ENCODE measurements around the gene ERC2. TPM values are rescaled to one million over a fixed set of nuclear protein-coding genes. Genes with fewer than 3 reads are reported as not detected.

The ERC2 gene
- total and polyA plus RNA-seq, 8 donors, result 1.2 to 4.8 (median 2.3) TPM

GRCh38 chr3:55487381-55488241 lies 980.7 kb downstream of the ERC2 start:
- FAIRE-seq (no peak), DNase-seq (peak; percentile 29 to 76 (median 48)), ATAC-seq (peak in 2 of 4 donors; percentile 9 to 26)
- peak overlapping the region in 3 of 4 donors; percentile 33 to 62 (median 39) for H3K27ac ChIP-seq
- peak overlapping the region; percentile 38 to 78 (median 69) for H3K4me3 ChIP-seq
- no peaks in the 10 kb centered on the region for H3K27me3 ChIP-seq
- WGBS, 2 donors, result 0 to 1% methylated on average over 71 of the region's 71 CpGs
- TF ChIP-seq CTCF (IDR thresholded peaks at IDR 0.05), result no peak
- H3K9me3 ChIP-seq, result no peaks in the 10 kb centered on the region
- no peaks in the 10 kb centered on the region for H3K36me3 ChIP-seq
- intact Hi-C loops (cut with DNase I), result loop anchor here in 1 of 3 donors (10.0 kb wide), 2 partner anchors 257 to 407 kb away; no protein-coding TSS in a partner anchor
- no peaks in the 10 kb centered on the region for H3K4me1 ChIP-seq

GRCh38 chr3:55486857-55487380 lies 981.3 kb downstream of the ERC2 start, which contains the start of gene WNT5A:
Gene WNT5A (minus strand): TSS chr3:55487306. CDS start chr3:55486985, 321 bp downstream.
- intact Hi-C loops (cut with DNase I), result loop anchor here in 1 of 3 donors (10.0 kb wide), 2 partner anchors 258 to 408 kb away; no protein-coding TSS in a partner anchor
- H3K36me3 ChIP-seq, result no peaks in the 10 kb centered on the region
- no peak for TF ChIP-seq CTCF (IDR thresholded peaks at IDR 0.05)
- no peak for FAIRE-seq
- 1% methylated on average over 49 to 52 of the region's 52 CpGs for WGBS, 2 donors
- peaks cover 0 to under 1% (median 0%) of the 10 kb centered on the region in 3 donors for H3K4me1 ChIP-seq
- H3K9me3 ChIP-seq, result no peaks in the 10 kb centered on the region
- peak; percentile 18 to 36 (median 24) for ATAC-seq
- peak within 1 kb of the TSS; percentile 38 to 78 (median 69) for H3K4me3 ChIP-seq
- H3K27me3 ChIP-seq, result no peaks in the 10 kb centered on the region
- peak; percentile 28 to 83 (median 58) for DNase-seq
- peak within 1 kb of the TSS; percentile 7 to 62 (median 58) for H3K27ac ChIP-seq

DNA sequence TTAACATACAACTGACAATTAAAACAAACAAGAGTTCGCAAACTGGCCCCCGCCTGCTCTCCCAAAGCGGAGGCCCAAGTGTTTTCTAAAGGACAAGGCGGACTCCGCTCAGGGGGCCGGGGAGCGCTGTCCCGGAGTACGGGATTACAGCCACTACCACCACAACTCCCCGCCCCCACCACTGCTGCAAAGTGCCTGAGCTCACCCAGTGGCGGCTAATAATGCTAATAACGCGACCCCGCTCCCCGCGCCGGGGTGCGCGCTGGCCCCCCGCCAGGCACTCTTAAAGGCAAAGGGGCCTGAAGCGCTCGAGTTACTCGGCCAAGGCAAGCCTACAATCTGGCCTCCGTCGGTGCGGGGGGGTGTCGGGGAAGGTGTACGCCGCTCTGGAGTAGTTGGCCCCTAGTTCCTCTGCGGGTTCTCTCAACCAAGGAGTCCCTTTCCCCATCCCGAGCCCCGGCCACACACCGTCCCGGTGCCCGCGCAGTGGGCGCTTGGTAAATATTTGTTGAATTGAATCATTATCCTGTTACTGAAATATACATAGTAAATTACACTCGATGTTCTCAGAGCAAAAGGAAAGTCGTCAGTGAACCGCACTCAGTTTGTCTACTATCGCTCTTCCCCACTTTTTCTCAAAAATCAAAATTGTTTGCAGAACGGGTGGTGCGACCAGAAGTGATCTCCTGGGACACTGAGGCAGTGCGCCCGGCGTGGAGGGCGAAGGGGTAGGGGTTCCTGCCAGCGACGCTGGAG lies 982.0 kb downstream of the ERC2 start:
- TF ChIP-seq CTCF (IDR thresholded peaks at IDR 0.05), result no peak
- peak; percentile 28 to 50 (median 45) for ATAC-seq
- Histone ChIP-seq H3K4me1 (peaks cover 0 to 2% (median 0%) of the 10 kb centered on the region in 3 donors), H3K9me3 (no peaks in the 10 kb centered on the region), H3K4me3 (peak overlapping the region; percentile 38 to 78 (median 69)), H3K27me3 (no peaks in the 10 kb centered on the region), H3K27ac (peak overlapping the region; percentile 7 to 62 (median 58)), H3K36me3 (no peaks in the 10 kb centered on the region)
- no peak for FAIRE-seq
- 1 to 2% methylated on average over 49 of the region's 49 CpGs for WGBS, 2 donors
- intact Hi-C loops (cut with DNase I), result loop anchor here in 1 of 3 donors (10.0 kb wide), 2 partner anchors 259 to 409 kb away; no protein-coding TSS in a partner anchor
- DNase-seq, result peak; percentile 72 to 90 (median 82)

- peaks cover 0 to 7% (median 0%) of the 10 kb centered on the region in 3 donors for H3K4me1 ChIP-seq
- peak; percentile 73 to 82 (median 78) for TF ChIP-seq CTCF (IDR thresholded peaks at IDR 0.05)
- 2 to 5% methylated on average over 47 to 57 of the region's 57 CpGs for WGBS, 2 donors
- ATAC-seq, result peak; percentile 68 to 86 (median 78)
- peak overlapping the region in 3 of 4 donors; percentile 55 to 62 (median 62) for H3K27ac ChIP-seq
- no peaks in the 10 kb centered on the region for H3K9me3 ChIP-seq
- H3K27me3 ChIP-seq, result no peaks in the 10 kb centered on the region
- DNase-seq, result peak; percentile 74 to 93 (median 84)
- no peaks in the 10 kb centered on the region for H3K36me3 ChIP-seq
- no peak for FAIRE-seq
- intact Hi-C loops (cut with DNase I), result loop anchor here in 1 of 3 donors (10.0 kb wide), 2 partner anchors 260 to 410 kb away; no protein-coding TSS in a partner anchor
- H3K4me3 ChIP-seq, result peak overlapping the region in 3 of 4 donors; percentile 66 to 78 (median 72)
Observed at GRCh38 chr3:55484801-55485791, 983.2 kb downstream of the ERC2 start.
